Common myeloid progenitor, CD34-positive (primary cell): ENCODE results near the gene SLC5A9.

Experiments used
- CTCF ChIA-PET: fragments of 350-600 bp; sonication (Branson Sonifier 250); formaldehyde crosslinking; loops from one replicate; lab custom pipeline; 2021; ENCODE audit warnings: antibody characterized with exemption; lab: Charles Lee
- POLR2A ChIA-PET: fragments of 350-600 bp; sonication (Branson Sonifier 250); formaldehyde crosslinking; loops from one replicate; lab custom pipeline; 2021; ENCODE audit warnings: antibody characterized with exemption; lab: Charles Lee
- DNase-seq, 3 donors: peaks; one replicate each; pipeline versions ENCODE4 v3.0.0 to v3.0.0-alpha.2; 2013
- H3K27ac ChIP-seq, 2 experiments: 1 replicate in 1 of 2; 2 replicates in 1 of 2; pipeline ENCODE4 v1.7.0; 2013; ENCODE audit warnings: inconsistent platforms in 2 of 2, low read length in 2 of 2, mild to moderate bottlenecking in 2 of 2, low read depth in 1 of 2, moderate library complexity in 1 of 2; ENCODE audit not compliant: severe bottlenecking in 2 of 2, insufficient read depth in 1 of 2, poor library complexity in 1 of 2
- H3K27me3 ChIP-seq, 5 experiments: replicated peaks in 2 of 5; 1 replicate in 3 of 5; 2 replicates in 2 of 5; pipeline versions ENCODE4 v1.6.1 to v1.7.0; 2013; ENCODE audit warnings: low read length in 4 of 5, mild to moderate bottlenecking in 2 of 5, moderate library complexity in 2 of 5, inconsistent platforms in 1 of 5; ENCODE audit not compliant: insufficient read depth in 5 of 5, control insufficient read depth in 4 of 5
- H3K36me3 ChIP-seq, 4 experiments: 1 replicate in 2 of 4; 2 replicates in 2 of 4; pipeline versions ENCODE4 v1.6.1 to v1.7.0; 2013; ENCODE audit warnings: low read length in 3 of 4, control low read depth in 1 of 4, mild to moderate bottlenecking in 1 of 4; ENCODE audit not compliant: control insufficient read depth in 4 of 4, insufficient read depth in 4 of 4
- H3K4me1 ChIP-seq, 4 experiments: 1 replicate in 3 of 4; 2 replicates in 1 of 4; pipeline versions ENCODE4 v1.6.1 to v1.7.1; 2013; ENCODE audit warnings: low read length in 3 of 4, mild to moderate bottlenecking in 3 of 4, control low read depth in 1 of 4, inconsistent platforms in 1 of 4, moderate library complexity in 1 of 4; ENCODE audit not compliant: control insufficient read depth in 4 of 4, insufficient read depth in 4 of 4; ENCODE audit errors: control extremely low read depth in 1 of 4
- H3K4me3 ChIP-seq, 7 experiments: 1 replicate in 4 of 7; 2 replicates in 3 of 7; pipeline versions ENCODE4 v1.5.1 to v1.7.0; 2013; ENCODE audit warnings: mild to moderate bottlenecking in 7 of 7, low read length in 6 of 7, moderate library complexity in 6 of 7, inconsistent platforms in 2 of 7, low read depth in 2 of 7, control low read depth in 1 of 7; ENCODE audit not compliant: insufficient read depth in 4 of 7, control insufficient read depth in 1 of 7; ENCODE audit errors: extremely low read depth in 1 of 7
- H3K9me3 ChIP-seq, 5 experiments: 1 replicate in 4 of 5; 2 replicates in 1 of 5; pipeline versions ENCODE4 v1.6.1 to v1.7.1; 2013; ENCODE audit warnings: low read length in 4 of 5, mild to moderate bottlenecking in 2 of 5, inconsistent platforms in 1 of 5, low read depth in 1 of 5, moderate library complexity in 1 of 5; ENCODE audit not compliant: control insufficient read depth in 4 of 5, insufficient read depth in 2 of 5; ENCODE audit errors: control extremely low read depth in 1 of 5
- WGBS: methylation state at CpG from one replicate; pipeline ENCODE4 v1.1.5; 2013; ENCODE audit not compliant: insufficient coverage; 5-methylcytosine and 5-hydroxymethylcytosine counted together

Gene SLC5A9

DNA sequence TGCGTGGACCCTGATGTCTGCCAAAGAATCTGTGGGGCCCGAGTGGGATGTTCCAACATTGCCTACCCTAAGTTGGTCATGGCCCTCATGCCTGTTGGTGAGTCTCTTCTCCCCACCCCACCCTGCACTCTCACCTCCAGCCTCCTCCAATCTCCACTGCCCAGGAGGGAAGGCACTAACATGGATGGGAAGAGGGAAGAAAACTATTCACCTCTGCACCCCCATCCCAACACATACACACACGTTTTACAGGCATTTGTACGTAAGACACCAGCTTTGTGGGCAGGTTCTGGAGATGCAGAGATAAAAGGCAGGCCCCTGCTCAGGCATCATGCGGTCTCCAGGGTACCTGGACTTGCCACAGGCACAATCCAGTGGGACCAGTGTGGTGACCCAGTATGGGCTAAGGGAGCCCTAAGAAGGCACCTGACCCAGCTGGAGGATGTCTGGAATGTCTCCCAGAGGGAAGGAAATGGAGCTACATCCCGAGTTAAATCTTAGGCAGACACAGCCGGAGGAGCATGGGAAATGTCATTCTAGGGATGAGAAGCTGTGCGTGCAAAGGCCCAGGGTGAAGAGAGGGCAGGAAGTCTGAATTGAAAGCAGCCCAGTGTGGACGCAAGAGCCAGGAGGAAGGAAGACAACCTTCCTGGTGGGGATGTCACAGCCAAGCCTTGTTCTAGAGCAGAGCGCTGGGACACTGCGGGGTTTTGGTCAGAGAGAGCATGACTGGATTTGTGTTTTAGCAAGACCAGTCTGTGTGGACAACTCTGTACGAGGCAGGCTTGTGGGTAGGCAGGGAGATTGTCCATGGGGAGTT lies 11.4 kb downstream of the SLC5A9 start:
- DNase-seq = no peak

DNA sequence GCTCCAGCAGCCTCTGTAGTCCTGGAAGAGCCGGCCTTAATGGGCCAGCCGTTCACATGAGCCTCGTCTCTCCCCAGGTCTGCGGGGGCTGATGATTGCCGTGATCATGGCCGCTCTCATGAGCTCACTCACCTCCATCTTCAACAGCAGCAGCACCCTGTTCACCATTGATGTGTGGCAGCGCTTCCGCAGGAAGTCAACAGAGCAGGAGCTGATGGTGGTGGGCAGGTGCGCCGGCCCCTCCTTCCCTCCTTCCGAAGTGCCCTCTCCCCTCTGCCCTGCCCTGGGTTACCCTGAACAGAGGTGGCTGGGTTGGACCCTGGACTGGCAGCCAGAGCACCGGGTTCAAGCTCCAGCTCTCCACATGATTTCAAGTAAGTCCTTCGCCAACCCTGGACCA lies 13.1 kb downstream of the SLC5A9 start:
- H3K36me3 ChIP-seq = no peaks in the 10 kb centered on the region
- no peaks in the 10 kb centered on the region for H3K9me3 ChIP-seq
- CTCF ChIA-PET = interaction anchor here (0.9 to 3.1 kb wide), 12 partner anchors 7 to 142 kb away, joined by 3 to 14 read pairs (median 4); no protein-coding TSS in a partner anchor
- H3K4me3 ChIP-seq = no peak overlapping the region
- H3K4me1 ChIP-seq = no peaks in the 10 kb centered on the region
- POLR2A ChIA-PET = no interaction called here
- WGBS = 96% methylated on average over 12 of the region's 13 CpGs
- no peak overlapping the region for H3K27ac ChIP-seq
- no peaks in the 10 kb centered on the region for H3K27me3 ChIP-seq
- DNase-seq = no peak

More for the DNA sequence above, 11.4 kb downstream of the SLC5A9 start:
- ChIA-PET POLR2A (no interaction called here), CTCF (interaction anchor here (1.6 kb wide), 2 partner anchors 11 to 24 kb away, joined by 4 to 6 read pairs; no protein-coding TSS in a partner anchor)
- Histone ChIP-seq H3K9me3 (no peaks in the 10 kb centered on the region), H3K27ac (no peak overlapping the region), H3K36me3 (no peaks in the 10 kb centered on the region), H3K4me1 (no peaks in the 10 kb centered on the region), H3K4me3 (no peak overlapping the region), H3K27me3 (no peaks in the 10 kb centered on the region)
- 94% methylated on average over 8 of the region's 12 CpGs for WGBS

DNA sequence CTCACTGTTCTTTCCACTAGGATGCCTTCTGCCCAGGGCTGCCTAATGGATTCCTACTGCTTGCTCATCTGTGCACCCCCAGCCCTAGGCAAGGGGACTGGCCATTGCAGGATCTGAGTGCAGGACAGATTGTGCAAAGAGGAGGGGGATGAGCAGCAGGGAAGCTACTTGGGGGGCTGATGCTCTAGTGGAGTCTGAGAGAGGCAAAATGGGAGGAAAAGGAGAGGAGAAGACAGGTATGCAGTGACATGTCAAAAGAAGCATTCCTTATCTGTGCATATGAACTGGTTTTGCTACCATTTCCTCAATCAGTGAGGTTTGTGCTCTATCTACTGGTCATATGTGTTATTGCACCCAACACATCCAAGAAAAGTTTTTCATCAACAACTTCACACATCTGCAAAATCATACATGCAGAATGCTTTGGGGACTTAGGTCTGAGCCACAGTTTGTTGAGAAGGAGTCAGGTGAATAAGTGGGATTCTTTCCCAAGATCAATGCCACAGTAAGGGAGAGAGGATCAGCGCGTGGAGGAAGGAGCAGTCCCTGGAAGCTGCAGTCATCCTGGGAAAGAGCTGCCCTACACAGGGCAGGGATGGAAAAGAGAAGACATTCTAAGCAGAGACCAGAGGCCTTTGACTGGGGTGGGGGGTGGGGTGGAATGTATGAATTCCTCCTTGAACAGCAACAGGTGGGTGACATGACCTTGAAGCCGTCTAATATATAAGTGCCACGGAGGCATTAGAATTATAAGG lies 14.4 kb downstream of the SLC5A9 start:
- peak; percentile 35 to 68 (median 62) for DNase-seq
- H3K27me3 ChIP-seq = no peaks in the 10 kb centered on the region
- POLR2A ChIA-PET = no interaction called here
- H3K4me3 ChIP-seq = no peak overlapping the region
- no peaks in the 10 kb centered on the region for H3K36me3 ChIP-seq
- no peak overlapping the region for H3K27ac ChIP-seq
- CTCF ChIA-PET = interaction anchor here (1.0 to 3.1 kb wide), 8 partner anchors 9 to 239 kb away, joined by 3 to 10 read pairs (median 4); no protein-coding TSS in a partner anchor
- H3K9me3 ChIP-seq = no peaks in the 10 kb centered on the region
- WGBS = 90% methylated on average over 2 of the region's 4 CpGs
- peaks cover 0 to 3% (median 1%) of the 10 kb centered on the region in 4 experiments for H3K4me1 ChIP-seq

DNA sequence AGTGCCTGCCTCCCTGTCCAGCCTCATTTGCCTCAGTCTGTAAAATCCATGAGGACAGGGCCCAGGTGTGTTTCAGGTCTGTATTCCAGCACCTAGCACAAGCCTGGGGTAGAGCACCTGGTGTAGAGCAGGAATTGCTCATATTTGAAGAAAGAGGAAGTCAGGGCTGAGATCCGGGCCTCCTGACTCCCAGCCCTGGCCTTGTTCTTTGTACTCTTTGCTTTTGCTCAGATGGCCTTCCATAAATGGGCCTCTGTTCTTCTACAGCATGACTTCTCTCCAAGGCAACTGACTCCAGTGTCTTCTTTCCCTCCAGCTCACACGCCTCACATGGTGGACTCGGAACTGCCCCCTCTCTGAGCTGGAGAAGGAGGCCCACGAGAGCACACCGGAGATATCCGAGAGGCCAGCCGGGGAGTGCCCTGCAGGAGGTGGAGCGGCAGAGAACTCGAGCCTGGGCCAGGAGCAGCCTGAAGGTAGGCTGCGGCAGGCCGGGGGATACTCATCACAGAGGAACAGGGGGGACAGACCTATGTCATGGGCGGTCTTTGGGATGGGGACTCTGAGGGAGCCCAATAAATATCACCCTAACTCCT lies 19.7 kb downstream of the SLC5A9 start:
- no peaks in the 10 kb centered on the region for H3K9me3 ChIP-seq
- no peaks in the 10 kb centered on the region for H3K36me3 ChIP-seq
- peaks cover 0 to 21% (median 8%) of the 10 kb centered on the region in 4 experiments for H3K4me1 ChIP-seq
- CTCF ChIA-PET = no interaction called here
- POLR2A ChIA-PET = no interaction called here
- peak in 2 of 3 donors; percentile 44 to 55 for DNase-seq
- H3K4me3 ChIP-seq = no peak overlapping the region
- no peaks in the 10 kb centered on the region for H3K27me3 ChIP-seq
- 88% methylated on average over 8 of the region's 12 CpGs for WGBS
- no peak overlapping the region for H3K27ac ChIP-seq

DNA sequence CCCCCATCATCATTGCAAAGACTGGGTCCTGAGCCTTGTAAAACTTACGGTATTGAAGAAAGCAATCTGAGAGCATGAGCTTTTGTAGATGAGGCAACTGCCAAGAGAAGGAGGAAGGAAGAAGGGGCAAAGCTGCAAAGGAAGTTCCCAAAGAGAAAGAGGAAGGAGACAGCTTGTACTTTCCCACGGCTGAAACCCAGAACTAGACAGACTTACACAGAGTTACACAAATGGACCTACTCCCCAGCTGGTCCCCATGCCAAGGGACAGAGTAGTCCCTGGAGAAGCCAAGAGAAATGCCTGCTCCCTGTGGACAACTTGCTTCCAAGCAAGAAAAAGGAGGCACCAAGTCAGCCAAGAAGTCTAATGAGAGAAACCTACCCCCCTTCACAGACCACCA lies 22.6 kb downstream of the SLC5A9 start:
- Histone ChIP-seq H3K27ac (peak overlapping the region in 1 of 2 experiments; percentile 6), H3K36me3 (no peaks in the 10 kb centered on the region), H3K4me1 (peaks cover 0 to 21% (median 8%) of the 10 kb centered on the region in 4 experiments), H3K9me3 (peaks cover 0 to 2% (median 0%) of the 10 kb centered on the region in 5 experiments), H3K4me3 (no peak overlapping the region), H3K27me3 (no peaks in the 10 kb centered on the region)
- 0% methylated on average over 1 of the region's 2 CpGs for WGBS
- POLR2A ChIA-PET = no interaction called here
- CTCF ChIA-PET = interaction anchor here (0.7 to 2.0 kb wide), 4 partner anchors 10 to 43 kb away, joined by 3 to 6 read pairs (median 4); no protein-coding TSS in a partner anchor
- DNase-seq = peak; percentile 66 to 92 (median 87)

DNA sequence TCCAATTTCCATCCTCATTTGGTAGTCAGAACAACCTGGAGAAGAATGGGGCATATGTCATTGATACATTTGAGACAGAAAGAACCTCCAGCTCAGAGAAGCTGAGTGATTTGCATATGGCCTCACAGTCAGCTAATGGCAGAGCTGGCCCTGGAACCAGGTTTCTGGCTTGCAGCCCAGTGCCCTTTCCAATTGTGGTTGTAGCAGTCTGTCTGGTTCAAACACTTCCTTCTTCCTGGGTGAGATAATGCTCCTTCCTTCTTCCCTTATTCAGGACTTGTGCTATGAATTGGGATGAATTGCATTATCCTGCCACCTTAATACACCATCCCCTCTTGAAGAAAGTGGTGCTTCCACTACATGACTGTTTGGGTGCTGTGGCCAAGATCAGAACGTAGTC lies 24.2 kb downstream of the SLC5A9 start:
- ChIA-PET CTCF (interaction anchor here (1.5 kb wide), 1 partner anchor 19 kb away, joined by 4 read pairs; no protein-coding TSS in a partner anchor), POLR2A (no interaction called here)

More for the DNA sequence above, 24.2 kb downstream of the SLC5A9 start:
- Histone ChIP-seq H3K4me1 (peaks cover 0 to 31% (median 8%) of the 10 kb centered on the region in 4 experiments), H3K4me3 (no peak overlapping the region), H3K36me3 (no peaks in the 10 kb centered on the region), H3K9me3 (peaks cover 0 to 2% (median 0%) of the 10 kb centered on the region in 5 experiments), H3K27me3 (no peaks in the 10 kb centered on the region), H3K27ac (no peak overlapping the region)
- DNase-seq = no peak
- WGBS = 100% methylated on average over 1 of the region's 1 CpG
